PC-3 (cell line): ENCODE data around the gene TBC1D24. TPM values are rescaled to one million over a fixed set of nuclear protein-coding genes. Genes with fewer than 3 reads are reported as not detected.

Experiments
- ATAC-seq: fragments of 200-7000 bp; cut with Tn5 transposase; 2 replicates; pipeline ENCODE4 v1.9.1; 2020; ENCODE audit warnings: mild to moderate bottlenecking, moderate library complexity
- BruUV-seq: library from RNA; stranded (reverse); fragments of 400-500 nt; replicated peaks from 2 replicates; lab custom pipeline; 2021; lab: Mats Ljungman, UMichigan
- CTCF ChIA-PET: fragments of 300-600 bp; sonication (Branson Sonifier 250); formaldehyde crosslinking; loops from one replicate; lab custom pipeline; 2022; ENCODE audit warnings: antibody characterized with exemption; lab: Charles Lee
- POLR2A ChIA-PET: fragments of 300-600 bp; sonication (Branson Sonifier 250); formaldehyde crosslinking; loops from one replicate; lab custom pipeline; 2022; ENCODE audit warnings: antibody characterized with exemption; ENCODE audit not compliant: unreplicated experiment; lab: Charles Lee
- DNase-seq: peaks from one replicate; pipeline ENCODE4 v3.0.0-alpha.2; 2015
- H2AFZ ChIP-seq: fragments of 300-600 bp; sonication (generic); 2 replicates; pipeline ENCODE4 v1.6.0; 2016; ENCODE audit warnings: antibody characterized with exemption, low read length
- H3F3A ChIP-seq: fragments of 300-600 bp; sonication (generic); one replicate; pipeline ENCODE4 v1.6.0; 2017; ENCODE audit warnings: antibody characterized with exemption, low read length, control low read depth, mild to moderate bottlenecking; ENCODE audit not compliant: unreplicated experiment
- H3K27ac ChIP-seq: fragments of 300-600 bp; sonication (generic); 2 replicates; pipeline ENCODE4 v1.5.1; 2016; ENCODE audit warnings: mild to moderate bottlenecking, low read length
- H3K27me3 ChIP-seq: fragments of 300-600 bp; sonication (generic); 2 replicates; pipeline ENCODE4 v1.6.1; 2016; ENCODE audit warnings: low read length, mixed read lengths
- H3K36me3 ChIP-seq: fragments of 300-600 bp; sonication (generic); 2 replicates; pipeline ENCODE4 v1.6.1; 2016; ENCODE audit warnings: low read depth, mixed run types, low read length, mixed read lengths
- H3K4me1 ChIP-seq: fragments of 300-600 bp; sonication (generic); 2 replicates; pipeline ENCODE4 v1.5.1; 2016; ENCODE audit warnings: low read length; ENCODE audit not compliant: insufficient read depth
- H3K4me2 ChIP-seq: fragments of 300-600 bp; sonication (generic); 2 replicates; pipeline ENCODE4 v1.6.0; 2016; ENCODE audit warnings: low read length
- H3K4me3 ChIP-seq: fragments of 300-600 bp; sonication (generic); 2 replicates; pipeline ENCODE4 v1.5.1; 2016; ENCODE audit warnings: mild to moderate bottlenecking, low read length, mixed read lengths
- H3K79me2 ChIP-seq: fragments of 300-600 bp; sonication (generic); 2 replicates; pipeline ENCODE4 v1.6.1; 2017; ENCODE audit warnings: low read length, mixed read lengths
- H3K9ac ChIP-seq: fragments of 300-600 bp; sonication (generic); 2 replicates; pipeline ENCODE4 v1.6.0; 2016; ENCODE audit warnings: mild to moderate bottlenecking, low read length
- H3K9me2 ChIP-seq: fragments of 300-600 bp; sonication (generic); replicated peaks from 2 replicates; pipeline ENCODE4 v1.6.1; 2016; ENCODE audit warnings: mixed run types, low read length, mixed read lengths
- H3K9me3 ChIP-seq: fragments of 300-600 bp; sonication (generic); 2 replicates; pipeline ENCODE4 v1.6.1; 2016; ENCODE audit warnings: low read length, mixed read lengths
- H4K20me1 ChIP-seq: fragments of 300-600 bp; sonication (generic); 2 replicates; pipeline ENCODE4 v1.6.1; 2016; ENCODE audit warnings: low read length, mixed read lengths
- CTCF ChIP-seq: fragments of 300-600 bp; sonication (generic); conservative IDR thresholded peaks from 2 replicates; pipeline ENCODE4 v1.5.1; 2017; ENCODE audit warnings: antibody characterized with exemption, low read depth, mild to moderate bottlenecking, low read length
- EZH2 ChIP-seq: fragments of 300-600 bp; sonication (generic); IDR thresholded peaks from one replicate; pipeline ENCODE4 v1.6.1; 2017; ENCODE audit warnings: antibody characterized with exemption, mild to moderate bottlenecking, low read length; ENCODE audit not compliant: unreplicated experiment
- EZH2phosphoT487 ChIP-seq: fragments of 300-600 bp; sonication (generic); IDR thresholded peaks from 2 replicates; pipeline ENCODE4 v1.6.1; 2018; ENCODE audit warnings: mild to moderate bottlenecking, antibody characterized with exemption, low read length, borderline replicate concordance
- intact Hi-C: fragments of 100-400 bp; cut with micrococcal nuclease; formaldehyde crosslinking; loops from 2 replicates; pipeline ENCODE4 v1.9.0; 2023
- total RNA-seq: library from RNA; depleted of rRNA; stranded (reverse); fragments of >200 nt; gene quantifications from 2 replicates; pipeline ENCODE4 v1.2.3, GENCODE V29; 2014

The TBC1D24 gene
- total RNA-seq, 1 experiment from 2014 or later = 15.2 TPM

- DNase-seq (no peak), ATAC-seq (no peak)
- no peak overlapping the region for H3K4me3 ChIP-seq
- H3K79me2 ChIP-seq = no peaks in the 10 kb centered on the region
- no peak overlapping the region for H3K4me2 ChIP-seq
- no peaks in the 10 kb centered on the region for H3K4me1 ChIP-seq
- TF ChIP-seq CTCF = no peak
- no peak overlapping the region for H3K27ac ChIP-seq
- H3K9ac ChIP-seq = no peak overlapping the region
- BruUV-seq = no TSS peak
- no peaks in the 10 kb centered on the region for H3K36me3 ChIP-seq
- H3K9me3 ChIP-seq = no peaks in the 10 kb centered on the region
- no peaks in the 10 kb centered on the region for H3K27me3 ChIP-seq
- no peak overlapping the region for H2AFZ ChIP-seq
- ChIA-PET POLR2A (no interaction called here), CTCF (interaction anchor here (0.6 kb wide), 1 partner anchor 525 kb away, joined by 12 read pairs; no protein-coding TSS in a partner anchor)
- H3F3A ChIP-seq = no peaks in the 10 kb centered on the region
- intact Hi-C loops = loop anchor here (1.0 kb wide), 1 partner anchor 72 kb away; no protein-coding TSS in a partner anchor
- no peaks in the 10 kb centered on the region for H3K9me2 ChIP-seq
- H4K20me1 ChIP-seq = no peaks in the 10 kb centered on the region
Observed at GRCh38 chr16:2501946-2502895, 27.3 kb downstream of the TBC1D24 start.

- Histone ChIP-seq H3K36me3 (no peaks in the 10 kb centered on the region), H3K4me1 (no peaks in the 10 kb centered on the region), H3K4me3 (no peak overlapping the region), H4K20me1 (no peaks in the 10 kb centered on the region), H3K9me3 (no peaks in the 10 kb centered on the region), H3F3A (no peaks in the 10 kb centered on the region), H3K27me3 (no peaks in the 10 kb centered on the region), H3K4me2 (no peak overlapping the region), H3K9ac (no peak overlapping the region), H3K79me2 (no peaks in the 10 kb centered on the region), H2AFZ (no peak overlapping the region), H3K9me2 (no peaks in the 10 kb centered on the region), H3K27ac (no peak overlapping the region)
- ATAC-seq = no peak
- POLR2A ChIA-PET = no interaction called here
- no peak for DNase-seq
- intact Hi-C loops = no loop called here
- CTCF ChIA-PET = no interaction called here
- no TSS peak for BruUV-seq
- no peak for TF ChIP-seq EZH2phosphoT487
Observed at GRCh38 chr16:2505695-2506094, 30.8 kb downstream of the TBC1D24 start.

- no TSS peak for BruUV-seq
- Histone ChIP-seq H3K4me3 (no peak overlapping the region), H3K9ac (no peak overlapping the region), H3K4me2 (no peak overlapping the region), H3K79me2 (no peaks in the 10 kb centered on the region), H3K36me3 (no peaks in the 10 kb centered on the region), H3K9me3 (no peaks in the 10 kb centered on the region), H3K27me3 (no peaks in the 10 kb centered on the region), H3K27ac (no peak overlapping the region), H4K20me1 (no peaks in the 10 kb centered on the region), H2AFZ (no peak overlapping the region), H3K9me2 (no peaks in the 10 kb centered on the region), H3F3A (no peaks in the 10 kb centered on the region), H3K4me1 (no peaks in the 10 kb centered on the region)
- ChIA-PET CTCF (no interaction called here), POLR2A (no interaction called here)
- DNase-seq (no peak), ATAC-seq (no peak)
- TF ChIP-seq CTCF (no peak), EZH2phosphoT487 (no peak), EZH2 (no peak)
- intact Hi-C loops = no loop called here
Observed at GRCh38 chr16:2507052-2507659, 32.2 kb downstream of the TBC1D24 start.
